ENCODE measurements around the gene CCDC177.

DNA sequence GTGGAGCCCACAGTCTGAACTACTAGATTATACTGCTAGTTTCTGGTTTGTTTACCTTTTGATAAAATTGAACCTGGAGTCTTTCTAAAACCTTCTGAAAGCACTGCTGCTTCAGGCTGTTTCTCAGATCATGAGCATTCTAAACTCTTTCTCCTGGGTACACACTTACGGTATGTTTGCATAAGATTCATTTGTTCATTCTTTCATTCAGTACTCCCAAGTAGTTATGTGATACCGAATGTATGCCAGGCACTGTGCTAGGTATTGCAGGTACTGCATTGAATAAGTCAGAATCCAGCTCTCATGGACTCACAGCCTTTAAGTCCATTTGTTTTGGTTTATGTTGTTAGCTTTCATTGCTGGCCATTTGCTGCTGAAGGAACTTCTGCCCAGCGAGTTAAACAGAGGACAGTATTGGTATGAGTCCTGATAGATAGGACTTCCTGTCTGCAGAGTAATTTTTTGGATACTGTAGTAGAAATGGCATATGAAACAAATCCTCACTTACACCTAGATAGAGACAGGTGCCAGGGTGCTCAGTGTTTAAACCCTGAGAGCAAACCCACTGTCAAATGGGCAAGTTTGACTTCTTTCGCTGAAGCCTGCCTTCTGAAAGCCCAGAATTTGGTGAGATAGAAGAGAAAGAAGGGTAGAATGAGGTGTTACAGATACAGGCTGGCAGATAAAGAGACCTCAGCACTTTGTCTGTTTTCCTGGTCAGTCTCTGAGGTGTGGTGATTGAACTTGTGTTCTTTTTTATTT is 38.8 kb upstream of the CCDC177 start:
- TF ChIP-seq, protein P1, sequence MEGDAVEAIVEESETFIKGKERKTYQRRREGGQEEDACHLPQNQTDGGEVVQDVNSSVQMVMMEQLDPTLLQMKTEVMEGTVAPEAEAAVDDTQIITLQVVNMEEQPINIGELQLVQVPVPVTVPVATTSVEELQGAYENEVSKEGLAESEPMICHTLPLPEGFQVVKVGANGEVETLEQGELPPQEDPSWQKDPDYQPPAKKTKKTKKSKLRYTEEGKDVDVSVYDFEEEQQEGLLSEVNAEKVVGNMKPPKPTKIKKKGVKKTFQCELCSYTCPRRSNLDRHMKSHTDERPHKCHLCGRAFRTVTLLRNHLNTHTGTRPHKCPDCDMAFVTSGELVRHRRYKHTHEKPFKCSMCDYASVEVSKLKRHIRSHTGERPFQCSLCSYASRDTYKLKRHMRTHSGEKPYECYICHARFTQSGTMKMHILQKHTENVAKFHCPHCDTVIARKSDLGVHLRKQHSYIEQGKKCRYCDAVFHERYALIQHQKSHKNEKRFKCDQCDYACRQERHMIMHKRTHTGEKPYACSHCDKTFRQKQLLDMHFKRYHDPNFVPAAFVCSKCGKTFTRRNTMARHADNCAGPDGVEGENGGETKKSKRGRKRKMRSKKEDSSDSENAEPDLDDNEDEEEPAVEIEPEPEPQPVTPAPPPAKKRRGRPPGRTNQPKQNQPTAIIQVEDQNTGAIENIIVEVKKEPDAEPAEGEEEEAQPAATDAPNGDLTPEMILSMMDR (tag by site-specific recombination; IDR thresholded peaks at IDR 0.05): no peak
- TF ChIP-seq ZNF174 (tag by site-specific recombination; IDR thresholded peaks at IDR 0.05): no peak
- TF ChIP-seq, protein P2, sequence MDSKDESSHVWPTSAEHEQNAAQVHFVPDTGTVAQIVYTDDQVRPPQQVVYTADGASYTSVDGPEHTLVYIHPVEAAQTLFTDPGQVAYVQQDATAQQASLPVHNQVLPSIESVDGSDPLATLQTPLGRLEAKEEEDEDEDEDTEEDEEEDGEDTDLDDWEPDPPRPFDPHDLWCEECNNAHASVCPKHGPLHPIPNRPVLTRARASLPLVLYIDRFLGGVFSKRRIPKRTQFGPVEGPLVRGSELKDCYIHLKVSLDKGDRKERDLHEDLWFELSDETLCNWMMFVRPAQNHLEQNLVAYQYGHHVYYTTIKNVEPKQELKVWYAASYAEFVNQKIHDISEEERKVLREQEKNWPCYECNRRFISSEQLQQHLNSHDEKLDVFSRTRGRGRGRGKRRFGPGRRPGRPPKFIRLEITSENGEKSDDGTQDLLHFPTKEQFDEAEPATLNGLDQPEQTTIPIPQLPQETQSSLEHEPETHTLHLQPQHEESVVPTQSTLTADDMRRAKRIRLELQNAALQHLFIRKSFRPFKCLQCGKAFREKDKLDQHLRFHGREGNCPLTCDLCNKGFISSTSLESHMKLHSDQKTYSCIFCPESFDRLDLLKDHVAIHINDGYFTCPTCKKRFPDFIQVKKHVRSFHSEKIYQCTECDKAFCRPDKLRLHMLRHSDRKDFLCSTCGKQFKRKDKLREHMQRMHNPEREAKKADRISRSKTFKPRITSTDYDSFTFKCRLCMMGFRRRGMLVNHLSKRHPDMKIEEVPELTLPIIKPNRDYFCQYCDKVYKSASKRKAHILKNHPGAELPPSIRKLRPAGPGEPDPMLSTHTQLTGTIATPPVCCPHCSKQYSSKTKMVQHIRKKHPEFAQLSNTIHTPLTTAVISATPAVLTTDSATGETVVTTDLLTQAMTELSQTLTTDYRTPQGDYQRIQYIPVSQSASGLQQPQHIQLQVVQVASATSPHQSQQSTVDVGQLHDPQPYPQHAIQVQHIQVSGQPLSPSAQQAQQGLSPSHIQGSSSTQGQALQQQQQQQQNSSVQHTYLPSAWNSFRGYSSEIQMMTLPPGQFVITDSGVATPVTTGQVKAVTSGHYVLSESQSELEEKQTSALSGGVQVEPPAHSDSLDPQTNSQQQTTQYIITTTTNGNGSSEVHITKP (tag by site-specific recombination; IDR thresholded peaks at IDR 0.05): no peak
- TF ChIP-seq, protein P3, sequence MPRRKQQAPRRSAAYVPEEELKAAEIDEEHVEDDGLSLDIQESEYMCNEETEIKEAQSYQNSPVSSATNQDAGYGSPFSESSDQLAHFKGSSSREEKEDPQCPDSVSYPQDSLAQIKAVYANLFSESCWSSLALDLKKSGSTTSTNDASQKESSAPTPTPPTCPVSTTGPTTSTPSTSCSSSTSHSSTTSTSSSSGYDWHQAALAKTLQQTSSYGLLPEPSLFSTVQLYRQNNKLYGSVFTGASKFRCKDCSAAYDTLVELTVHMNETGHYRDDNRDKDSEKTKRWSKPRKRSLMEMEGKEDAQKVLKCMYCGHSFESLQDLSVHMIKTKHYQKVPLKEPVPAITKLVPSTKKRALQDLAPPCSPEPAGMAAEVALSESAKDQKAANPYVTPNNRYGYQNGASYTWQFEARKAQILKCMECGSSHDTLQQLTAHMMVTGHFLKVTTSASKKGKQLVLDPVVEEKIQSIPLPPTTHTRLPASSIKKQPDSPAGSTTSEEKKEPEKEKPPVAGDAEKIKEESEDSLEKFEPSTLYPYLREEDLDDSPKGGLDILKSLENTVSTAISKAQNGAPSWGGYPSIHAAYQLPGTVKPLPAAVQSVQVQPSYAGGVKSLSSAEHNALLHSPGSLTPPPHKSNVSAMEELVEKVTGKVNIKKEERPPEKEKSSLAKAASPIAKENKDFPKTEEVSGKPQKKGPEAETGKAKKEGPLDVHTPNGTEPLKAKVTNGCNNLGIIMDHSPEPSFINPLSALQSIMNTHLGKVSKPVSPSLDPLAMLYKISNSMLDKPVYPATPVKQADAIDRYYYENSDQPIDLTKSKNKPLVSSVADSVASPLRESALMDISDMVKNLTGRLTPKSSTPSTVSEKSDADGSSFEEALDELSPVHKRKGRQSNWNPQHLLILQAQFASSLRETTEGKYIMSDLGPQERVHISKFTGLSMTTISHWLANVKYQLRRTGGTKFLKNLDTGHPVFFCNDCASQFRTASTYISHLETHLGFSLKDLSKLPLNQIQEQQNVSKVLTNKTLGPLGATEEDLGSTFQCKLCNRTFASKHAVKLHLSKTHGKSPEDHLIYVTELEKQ (tag by site-specific recombination; IDR thresholded peaks at IDR 0.05; ENCODE audit: borderline replicate concordance): no peak

All from HEK293 (cell line).